Caco-2 (cell line): Measurements from ENCODE around the gene ACTA1. TPM values are rescaled to one million over a fixed set of nuclear protein-coding genes. Genes with fewer than 3 reads are reported as not detected.
"Not testable (repeated sequence)": the region's sequence is repeated elsewhere in the genome, so short reads cannot be mapped to it uniquely, and the experiment has no call there.

Experiments used
- BruUV-seq: library from RNA; stranded (reverse); fragments of 400-500 nt; replicated peaks from 2 replicates; lab custom pipeline; 2021; lab: Mats Ljungman, UMichigan
- CTCF ChIA-PET: fragments of 300-600 bp; sonication (Branson Sonifier 250); formaldehyde crosslinking; loops from one replicate; lab custom pipeline; 2022; ENCODE audit warnings: antibody characterized with exemption; lab: Charles Lee
- POLR2A ChIA-PET: fragments of 300-600 bp; sonication (Branson Sonifier 250); formaldehyde crosslinking; loops from one replicate; lab custom pipeline; 2022; ENCODE audit warnings: antibody characterized with exemption; lab: Charles Lee
- DNase-seq, 2 experiments: peaks; one replicate each; pipeline versions ENCODE4 v3.0.0 to v3.0.0-alpha.2; 2020 to 2022
- H3K27me3 ChIP-seq: replicated peaks from 2 replicates; pipeline ENCODE4 v1.6.0; 2011; ENCODE audit warnings: low read length; ENCODE audit not compliant: control insufficient read depth, insufficient read depth
- H3K36me3 ChIP-seq: 2 replicates; pipeline ENCODE4 v1.5.1; 2011; ENCODE audit warnings: low read length; ENCODE audit not compliant: control insufficient read depth, insufficient read depth
- H3K4me1 ChIP-seq: fragments of 250-450 bp; sonication (Bioruptor Pico); 2 replicates; pipeline ENCODE4 v1.5.1; 2020; ENCODE audit warnings: mild to moderate bottlenecking
- H3K4me3 ChIP-seq: 2 replicates; pipeline ENCODE4 v1.5.1; 2011; ENCODE audit warnings: low read depth, mild to moderate bottlenecking, control low read depth, low read length
- H3K9me3 ChIP-seq: fragments of 250-450 bp; sonication (Bioruptor Pico); 2 replicates; pipeline ENCODE4 v1.5.1; 2020; ENCODE audit warnings: mild to moderate bottlenecking, moderate library complexity
- H3K27ac Mint-ChIP-seq: one replicate; pipeline ENCODE4 v1.8.0; 2022; ENCODE audit warnings: mixed read lengths; ENCODE audit not compliant: unreplicated experiment
- H3K27me3 Mint-ChIP-seq: one replicate; pipeline ENCODE4 v1.8.0; 2022; ENCODE audit warnings: mixed read lengths; ENCODE audit not compliant: insufficient read depth, unreplicated experiment
- H3K36me3 Mint-ChIP-seq: one replicate; pipeline ENCODE4 v1.8.0; 2022; ENCODE audit warnings: mild to moderate bottlenecking, mixed read lengths; ENCODE audit not compliant: insufficient read depth, unreplicated experiment
- H3K4me1 Mint-ChIP-seq: one replicate; pipeline ENCODE4 v1.8.0; 2022; ENCODE audit warnings: low read depth, mixed read lengths; ENCODE audit not compliant: unreplicated experiment
- H3K4me3 Mint-ChIP-seq: one replicate; pipeline ENCODE4 v1.8.0; 2022; ENCODE audit warnings: mild to moderate bottlenecking, moderate library complexity, mixed read lengths; ENCODE audit not compliant: unreplicated experiment
- H3K9me3 Mint-ChIP-seq: one replicate; pipeline ENCODE4 v1.8.0; 2022; ENCODE audit warnings: mixed read lengths; ENCODE audit not compliant: unreplicated experiment
- CTCF ChIP-seq, 2 experiments: fragments of 200-600 bp in 1 of 2; IDR thresholded peaks; 1 replicate in 1 of 2; 2 replicates in 1 of 2; pipeline versions ENCODE4 v1.5.1 to v1.8.0; 2011 to 2022; ENCODE audit warnings: antibody characterized with exemption in 1 of 2, control low read depth in 1 of 2, inconsistent platforms in 1 of 2, low read depth in 1 of 2, low read length in 1 of 2, mild to moderate bottlenecking in 1 of 2, moderate library complexity in 1 of 2; ENCODE audit not compliant: insufficient read depth in 1 of 2, severe bottlenecking in 1 of 2, unreplicated experiment in 1 of 2
- intact Hi-C: fragments of 100-400 bp; cut with micrococcal nuclease; formaldehyde crosslinking; loops from one replicate; pipeline ENCODE4 v1.10.0; 2022; ENCODE audit not compliant: unreplicated experiment
- total RNA-seq: library from RNA; stranded (reverse); gene quantifications from 2 replicates; pipeline ENCODE4 v1.2.3, GENCODE V29; 2022

Gene ACTA1
- total RNA-seq, 1 experiment from 2014 or later = 5.1 TPM

- DNase-seq = no peak
- POLR2A ChIA-PET = no interaction called here
- H3K27me3 Mint-ChIP-seq = peaks cover 3% of the 10 kb centered on the region
- no peak overlapping the region for H3K27ac Mint-ChIP-seq
- Histone ChIP-seq H3K27me3 (no peaks in the 10 kb centered on the region), H3K4me3 (no peak overlapping the region), H3K9me3 (peaks cover 9% of the 10 kb centered on the region), H3K36me3 (no peaks in the 10 kb centered on the region), H3K4me1 (no peaks in the 10 kb centered on the region)
- CTCF ChIA-PET = no interaction called here
- H3K4me3 Mint-ChIP-seq = no peak overlapping the region
- intact Hi-C loops = no loop called here
- no peak for TF ChIP-seq CTCF (IDR thresholded peaks at IDR 0.05; ENCODE audit: insufficient read depth in 1 of 2, low read depth in 1 of 2, low read length in 1 of 2, severe bottlenecking in 1 of 2, unreplicated experiment in 1 of 2)
- no peaks in the 10 kb centered on the region for H3K36me3 Mint-ChIP-seq
- BruUV-seq = no TSS peak
- H3K4me1 Mint-ChIP-seq = no peaks in the 10 kb centered on the region
- no peaks in the 10 kb centered on the region for H3K9me3 Mint-ChIP-seq
Observed at GRCh38 chr1:229396585-229397206, 37.2 kb downstream of the ACTA1 start.

GRCh38 chr1:229394517-229394916, 39.4 kb downstream of the ACTA1 start:
- H3K27me3 ChIP-seq, H3K4me3 ChIP-seq, H3K4me3 Mint-ChIP-seq, H3K36me3 Mint-ChIP-seq, BruUV-seq, H3K4me1 Mint-ChIP-seq, DNase-seq, H3K27ac Mint-ChIP-seq, intact Hi-C loops, H3K9me3 Mint-ChIP-seq, H3K27me3 Mint-ChIP-seq, H3K9me3 ChIP-seq, POLR2A ChIA-PET, CTCF ChIA-PET, H3K4me1 ChIP-seq, H3K36me3 ChIP-seq: not testable (repeated sequence)

- Histone ChIP-seq H3K4me1 (no peaks in the 10 kb centered on the region), H3K4me3 (no peak overlapping the region), H3K9me3 (peaks cover 9% of the 10 kb centered on the region), H3K36me3 (no peaks in the 10 kb centered on the region), H3K27me3 (no peaks in the 10 kb centered on the region)
- Mint-ChIP-seq H3K9me3 (no peaks in the 10 kb centered on the region), H3K4me1 (no peaks in the 10 kb centered on the region), H3K4me3 (no peak overlapping the region), H3K27me3 (no peaks in the 10 kb centered on the region), H3K36me3 (no peaks in the 10 kb centered on the region), H3K27ac (no peak overlapping the region)
- no peak for TF ChIP-seq CTCF (IDR thresholded peaks at IDR 0.05; ENCODE audit: insufficient read depth in 1 of 2, low read depth in 1 of 2, low read length in 1 of 2, severe bottlenecking in 1 of 2, unreplicated experiment in 1 of 2)
- ChIA-PET POLR2A (no interaction called here), CTCF (interaction anchor here (0.6 kb wide), 1 partner anchor 102 kb away, joined by 5 read pairs; no protein-coding TSS in a partner anchor)
- intact Hi-C loops = no loop called here
- no TSS peak for BruUV-seq
- DNase-seq = no peak
Observed at GRCh38 chr1:229392936-229393335, 41.0 kb downstream of the ACTA1 start.
